ENCODE results near the gene NRG3.

DNA sequence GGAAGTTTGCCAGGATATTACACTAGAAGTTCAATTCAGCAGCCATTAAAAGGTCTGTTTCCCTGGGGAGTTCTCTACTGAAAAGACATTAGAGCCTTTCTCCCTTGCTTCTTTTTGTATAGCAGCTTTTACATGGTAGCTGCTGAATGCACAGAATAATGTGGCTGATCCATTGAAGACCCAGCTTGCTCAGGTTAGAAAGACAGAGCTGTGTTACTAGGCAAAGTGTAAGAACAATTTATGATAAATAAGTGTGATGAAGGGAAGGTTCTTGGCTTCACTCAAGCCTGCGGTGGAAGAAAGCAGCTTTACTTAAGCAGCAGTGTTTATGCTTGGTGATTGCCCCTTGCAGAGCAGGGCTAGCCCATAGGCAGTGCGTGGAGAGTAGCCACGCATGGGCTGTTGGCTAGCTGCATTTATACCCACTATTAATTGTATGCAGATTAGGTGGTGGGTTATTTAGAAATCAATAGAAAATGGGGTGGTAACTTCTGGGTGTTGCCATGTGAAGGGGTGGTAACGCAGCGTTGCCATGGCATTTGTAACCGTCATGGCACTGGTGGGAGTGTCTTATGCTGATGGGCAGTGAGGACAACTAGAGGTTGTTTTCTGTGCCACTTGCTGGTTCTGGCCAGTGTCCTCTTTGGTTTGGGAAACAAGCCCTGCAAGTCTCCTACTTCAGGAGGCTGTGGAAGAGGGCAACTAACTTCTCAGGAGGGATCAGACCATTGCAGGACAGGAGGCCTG is 942.9 kb downstream of the NRG3 start:
- no peak for TF ChIP-seq POLR2AphosphoS5 (IDR thresholded peaks at IDR 0.05; ENCODE audit: low read depth, low read length)
- TF ChIP-seq TAF1 (IDR thresholded peaks at IDR 0.05; ENCODE audit: low read depth, low read length) = no peak
- no peak for TF ChIP-seq POLR2A (IDR thresholded peaks at IDR 0.05; ENCODE audit: low read depth, low read length)
- TF ChIP-seq SPI1 (IDR thresholded peaks at IDR 0.05; ENCODE audit: low read depth, low read length) = no peak
- no peak for TF ChIP-seq PAX5 (IDR thresholded peaks at IDR 0.05; ENCODE audit: insufficient read depth, low read length, severe bottlenecking)
- TF ChIP-seq POU2F2 (IDR thresholded peaks at IDR 0.05; ENCODE audit: low read depth, low read length) = no peak

All from GM12891 (cell line).